Liver (tissue), 9 donors: Measurements from ENCODE around the gene LPP. TPM values are rescaled to one million over a fixed set of nuclear protein-coding genes. Genes with fewer than 3 reads are reported as not detected.
A peak's percentile ranks its signal among the peaks of the same experiment; 100 is the strongest.

ENCODE experiments used
- DNase-seq: peaks from one replicate; pipeline ENCODE4 v3.0.0-alpha.2; 2017; ENCODE audit warnings: low spot score
- H3K27ac ChIP-seq, 2 donors: one replicate each; pipeline ENCODE4 v1.7.0; 2013; ENCODE audit warnings: inconsistent platforms in 2 of 2, low read length in 2 of 2, control low read depth in 1 of 2, low read depth in 1 of 2, mild to moderate bottlenecking in 1 of 2
- H3K27me3 ChIP-seq, 4 donors: one replicate each; pipeline versions ENCODE4 v1.6.1 to v1.7.0; 2013; ENCODE audit warnings: low read length in 3 of 4, inconsistent platforms in 1 of 4, mild to moderate bottlenecking in 1 of 4, moderate library complexity in 1 of 4; ENCODE audit not compliant: control insufficient read depth in 4 of 4, insufficient read depth in 4 of 4
- H3K36me3 ChIP-seq, 4 donors: one replicate each; pipeline versions ENCODE4 v1.6.1 to v1.7.0; 2013; ENCODE audit warnings: low read length in 3 of 4, mild to moderate bottlenecking in 3 of 4, low read depth in 1 of 4, moderate library complexity in 1 of 4; ENCODE audit not compliant: control insufficient read depth in 4 of 4, insufficient read depth in 3 of 4
- H3K4me1 ChIP-seq, 4 donors: one replicate each; pipeline versions ENCODE4 v1.6.1 to v1.7.0; 2013; ENCODE audit warnings: low read length in 3 of 4, mild to moderate bottlenecking in 3 of 4, moderate library complexity in 1 of 4; ENCODE audit not compliant: control insufficient read depth in 4 of 4, insufficient read depth in 4 of 4
- H3K4me3 ChIP-seq, 3 donors: one replicate each; pipeline versions ENCODE4 v1.6.1 to v1.7.0; 2013; ENCODE audit warnings: low read length in 3 of 3, control low read depth in 1 of 3, low read depth in 1 of 3, mild to moderate bottlenecking in 1 of 3
- H3K9ac ChIP-seq, 2 donors: one replicate each; pipeline ENCODE4 v1.7.0; 2013; ENCODE audit warnings: low read length in 2 of 2, mild to moderate bottlenecking in 2 of 2, moderate library complexity in 2 of 2, control low read depth in 1 of 2, low read depth in 1 of 2
- H3K9me3 ChIP-seq, 4 donors: one replicate each; pipeline versions ENCODE4 v1.6.1 to v1.7.0; 2013; ENCODE audit warnings: low read length in 3 of 4; ENCODE audit not compliant: control insufficient read depth in 4 of 4
- FOXA1 ChIP-seq: IDR thresholded peaks from 2 replicates; pipeline ENCODE4 v1.6.1; 2016; ENCODE audit warnings: antibody characterized with exemption
- FOXA2 ChIP-seq: IDR thresholded peaks from 2 replicates; pipeline ENCODE4 v1.6.1; 2016; ENCODE audit warnings: antibody characterized with exemption
- GABPA ChIP-seq, 2 donors: IDR thresholded peaks in 1 of 2; conservative IDR thresholded peaks in 1 of 2; 2 replicates each; pipeline ENCODE4 v1.6.1; 2016; ENCODE audit warnings: antibody characterized with exemption in 2 of 2, mild to moderate bottlenecking in 1 of 2, moderate library complexity in 1 of 2
- HNF4A ChIP-seq, 2 donors: conservative IDR thresholded peaks; 2 replicates each; pipeline ENCODE4 v1.6.1; 2016; ENCODE audit warnings: antibody characterized with exemption in 2 of 2, mild to moderate bottlenecking in 2 of 2
- HNF4G ChIP-seq: IDR thresholded peaks from 2 replicates; pipeline ENCODE4 v1.6.1; 2016; ENCODE audit warnings: antibody characterized with exemption
- JUND ChIP-seq, 2 donors: IDR thresholded peaks; 2 replicates each; pipeline ENCODE4 v1.6.1; 2016; ENCODE audit warnings: antibody characterized with exemption in 2 of 2
- NR2F2 ChIP-seq: IDR thresholded peaks from 2 replicates; pipeline ENCODE4 v1.6.1; 2016; ENCODE audit warnings: antibody characterized with exemption
- RAD21 ChIP-seq, 2 donors: IDR thresholded peaks; 2 replicates each; pipeline ENCODE4 v1.6.1; 2016; ENCODE audit warnings: antibody characterized with exemption in 2 of 2, mild to moderate bottlenecking in 2 of 2
- RXRA ChIP-seq, 2 donors: IDR thresholded peaks; 2 replicates each; pipeline ENCODE4 v1.6.1; 2017 to 2018; ENCODE audit warnings: antibody characterized with exemption in 2 of 2, mild to moderate bottlenecking in 1 of 2
- SP1 ChIP-seq: IDR thresholded peaks from 2 replicates; pipeline ENCODE4 v1.6.1; 2018; ENCODE audit warnings: antibody characterized with exemption, mild to moderate bottlenecking
- TAF1 ChIP-seq: conservative IDR thresholded peaks from 2 replicates; pipeline ENCODE4 v1.6.1; 2016; ENCODE audit warnings: antibody characterized with exemption, mild to moderate bottlenecking
- WGBS: extraction: QIAGEN DNeasy Blood & Tissue Kit; methylation state at CpG from one replicate; pipeline ENCODE4 v1.1.7; 2013; 5-methylcytosine and 5-hydroxymethylcytosine counted together
- polyA plus RNA-seq, 2 donors: library from polyadenylated mRNA; stranded (reverse) in 1 of 2; unstranded in 1 of 2; fragments of 200-250 nt in 1 of 2; fragments of >200 nt in 1 of 2; fragmentation: Nextera tagmentation in 1 of 2; extraction: Ambion mirVana in 1 of 2; gene quantifications; one replicate each; pipeline versions ENCODE4 v1.2.1 to v1.2.3, GENCODE V29; 2013 to 2015
- total RNA-seq, 2 donors: library from RNA; depleted of rRNA; stranded (reverse); fragments of >200 nt; gene quantifications; one replicate each; pipeline ENCODE4 v1.2.3, GENCODE V29; 2014
- TF ChIP-seq, protein P1 (sequence below): IDR thresholded peaks from 2 replicates; pipeline ENCODE4 v1.6.1; 2016; ENCODE audit warnings: antibody characterized with exemption
- TF ChIP-seq, protein P2 (sequence below): fragments of 150-350 bp; IDR thresholded peaks from 2 replicates; pipeline ENCODE4 v1.5.1; 2017; ENCODE audit warnings: improper control_type of control experiment, low read depth, low read length; ENCODE audit not compliant: missing input control
- TF ChIP-seq, protein P3 (sequence below): IDR thresholded peaks from 2 replicates; pipeline ENCODE4 v1.6.1; 2016; ENCODE audit warnings: antibody characterized with exemption
- TF ChIP-seq, protein P4 (sequence below): IDR thresholded peaks from 2 replicates; pipeline ENCODE4 v1.6.1; 2016; ENCODE audit warnings: antibody characterized with exemption
- TF ChIP-seq, protein P5 (sequence below): IDR thresholded peaks from 2 replicates; pipeline ENCODE4 v1.6.1; 2016; ENCODE audit warnings: antibody characterized with exemption, mild to moderate bottlenecking
- donor health status: healthy.
- donor health status: healthy.
- donor health status: healthy.
- donor health status: healthy.
- donor health status: healthy.

LPP gene
- total and polyA plus RNA-seq, 4 donors, result 3.3 to 53.7 (median 28.2) TPM

- H3K27ac ChIP-seq, result peak overlapping the region; percentile 76 to 77
- H3K36me3 ChIP-seq, result no peaks in the 10 kb centered on the region
- peaks cover 13 to 63% (median 53%) of the 10 kb centered on the region in 4 donors for H3K4me1 ChIP-seq
- no peak overlapping the region for H3K4me3 ChIP-seq
- H3K9me3 ChIP-seq, result no peaks in the 10 kb centered on the region
- peak overlapping the region; percentile 4 to 65 for H3K9ac ChIP-seq
- H3K27me3 ChIP-seq, result no peaks in the 10 kb centered on the region
- TF ChIP-seq, protein P1, sequence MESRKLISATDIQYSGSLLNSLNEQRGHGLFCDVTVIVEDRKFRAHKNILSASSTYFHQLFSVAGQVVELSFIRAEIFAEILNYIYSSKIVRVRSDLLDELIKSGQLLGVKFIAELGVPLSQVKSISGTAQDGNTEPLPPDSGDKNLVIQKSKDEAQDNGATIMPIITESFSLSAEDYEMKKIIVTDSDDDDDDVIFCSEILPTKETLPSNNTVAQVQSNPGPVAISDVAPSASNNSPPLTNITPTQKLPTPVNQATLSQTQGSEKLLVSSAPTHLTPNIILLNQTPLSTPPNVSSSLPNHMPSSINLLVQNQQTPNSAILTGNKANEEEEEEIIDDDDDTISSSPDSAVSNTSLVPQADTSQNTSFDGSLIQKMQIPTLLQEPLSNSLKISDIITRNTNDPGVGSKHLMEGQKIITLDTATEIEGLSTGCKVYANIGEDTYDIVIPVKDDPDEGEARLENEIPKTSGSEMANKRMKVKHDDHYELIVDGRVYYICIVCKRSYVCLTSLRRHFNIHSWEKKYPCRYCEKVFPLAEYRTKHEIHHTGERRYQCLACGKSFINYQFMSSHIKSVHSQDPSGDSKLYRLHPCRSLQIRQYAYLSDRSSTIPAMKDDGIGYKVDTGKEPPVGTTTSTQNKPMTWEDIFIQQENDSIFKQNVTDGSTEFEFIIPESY, result no peak
- TF ChIP-seq HNF4A (conservative IDR thresholded peaks at IDR 0.05), result no peak
- TF ChIP-seq NR2F2, result no peak
- no peak for TF ChIP-seq TAF1
- TF ChIP-seq SP1, result no peak
- no peak for TF ChIP-seq RAD21 (IDR thresholded peaks at IDR 0.05)
- TF ChIP-seq FOXA1, result no peak
- TF ChIP-seq, protein P2, sequence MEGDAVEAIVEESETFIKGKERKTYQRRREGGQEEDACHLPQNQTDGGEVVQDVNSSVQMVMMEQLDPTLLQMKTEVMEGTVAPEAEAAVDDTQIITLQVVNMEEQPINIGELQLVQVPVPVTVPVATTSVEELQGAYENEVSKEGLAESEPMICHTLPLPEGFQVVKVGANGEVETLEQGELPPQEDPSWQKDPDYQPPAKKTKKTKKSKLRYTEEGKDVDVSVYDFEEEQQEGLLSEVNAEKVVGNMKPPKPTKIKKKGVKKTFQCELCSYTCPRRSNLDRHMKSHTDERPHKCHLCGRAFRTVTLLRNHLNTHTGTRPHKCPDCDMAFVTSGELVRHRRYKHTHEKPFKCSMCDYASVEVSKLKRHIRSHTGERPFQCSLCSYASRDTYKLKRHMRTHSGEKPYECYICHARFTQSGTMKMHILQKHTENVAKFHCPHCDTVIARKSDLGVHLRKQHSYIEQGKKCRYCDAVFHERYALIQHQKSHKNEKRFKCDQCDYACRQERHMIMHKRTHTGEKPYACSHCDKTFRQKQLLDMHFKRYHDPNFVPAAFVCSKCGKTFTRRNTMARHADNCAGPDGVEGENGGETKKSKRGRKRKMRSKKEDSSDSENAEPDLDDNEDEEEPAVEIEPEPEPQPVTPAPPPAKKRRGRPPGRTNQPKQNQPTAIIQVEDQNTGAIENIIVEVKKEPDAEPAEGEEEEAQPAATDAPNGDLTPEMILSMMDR, result no peak
- TF ChIP-seq, protein P3, sequence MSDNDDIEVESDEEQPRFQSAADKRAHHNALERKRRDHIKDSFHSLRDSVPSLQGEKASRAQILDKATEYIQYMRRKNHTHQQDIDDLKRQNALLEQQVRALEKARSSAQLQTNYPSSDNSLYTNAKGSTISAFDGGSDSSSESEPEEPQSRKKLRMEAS, result no peak
- TF ChIP-seq, protein P4, sequence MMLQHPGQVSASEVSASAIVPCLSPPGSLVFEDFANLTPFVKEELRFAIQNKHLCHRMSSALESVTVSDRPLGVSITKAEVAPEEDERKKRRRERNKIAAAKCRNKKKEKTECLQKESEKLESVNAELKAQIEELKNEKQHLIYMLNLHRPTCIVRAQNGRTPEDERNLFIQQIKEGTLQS, result no peak
- no peak for TF ChIP-seq HNF4G
- no peak for TF ChIP-seq GABPA (IDR thresholded peaks at IDR 0.05 in 1 of 2, conservative IDR thresholded peaks at IDR 0.05 in 1 of 2)
- no peak for TF ChIP-seq JUND (IDR thresholded peaks at IDR 0.05)
- TF ChIP-seq, protein P5, sequence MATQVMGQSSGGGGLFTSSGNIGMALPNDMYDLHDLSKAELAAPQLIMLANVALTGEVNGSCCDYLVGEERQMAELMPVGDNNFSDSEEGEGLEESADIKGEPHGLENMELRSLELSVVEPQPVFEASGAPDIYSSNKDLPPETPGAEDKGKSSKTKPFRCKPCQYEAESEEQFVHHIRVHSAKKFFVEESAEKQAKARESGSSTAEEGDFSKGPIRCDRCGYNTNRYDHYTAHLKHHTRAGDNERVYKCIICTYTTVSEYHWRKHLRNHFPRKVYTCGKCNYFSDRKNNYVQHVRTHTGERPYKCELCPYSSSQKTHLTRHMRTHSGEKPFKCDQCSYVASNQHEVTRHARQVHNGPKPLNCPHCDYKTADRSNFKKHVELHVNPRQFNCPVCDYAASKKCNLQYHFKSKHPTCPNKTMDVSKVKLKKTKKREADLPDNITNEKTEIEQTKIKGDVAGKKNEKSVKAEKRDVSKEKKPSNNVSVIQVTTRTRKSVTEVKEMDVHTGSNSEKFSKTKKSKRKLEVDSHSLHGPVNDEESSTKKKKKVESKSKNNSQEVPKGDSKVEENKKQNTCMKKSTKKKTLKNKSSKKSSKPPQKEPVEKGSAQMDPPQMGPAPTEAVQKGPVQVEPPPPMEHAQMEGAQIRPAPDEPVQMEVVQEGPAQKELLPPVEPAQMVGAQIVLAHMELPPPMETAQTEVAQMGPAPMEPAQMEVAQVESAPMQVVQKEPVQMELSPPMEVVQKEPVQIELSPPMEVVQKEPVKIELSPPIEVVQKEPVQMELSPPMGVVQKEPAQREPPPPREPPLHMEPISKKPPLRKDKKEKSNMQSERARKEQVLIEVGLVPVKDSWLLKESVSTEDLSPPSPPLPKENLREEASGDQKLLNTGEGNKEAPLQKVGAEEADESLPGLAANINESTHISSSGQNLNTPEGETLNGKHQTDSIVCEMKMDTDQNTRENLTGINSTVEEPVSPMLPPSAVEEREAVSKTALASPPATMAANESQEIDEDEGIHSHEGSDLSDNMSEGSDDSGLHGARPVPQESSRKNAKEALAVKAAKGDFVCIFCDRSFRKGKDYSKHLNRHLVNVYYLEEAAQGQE, result no peak
- WGBS, result 86% methylated on average over 6 of the region's 6 CpGs
- no peak for DNase-seq
Observed at GRCh38 chr3:188157407-188157806, 3.5 kb downstream of the LPP start.

DNA sequence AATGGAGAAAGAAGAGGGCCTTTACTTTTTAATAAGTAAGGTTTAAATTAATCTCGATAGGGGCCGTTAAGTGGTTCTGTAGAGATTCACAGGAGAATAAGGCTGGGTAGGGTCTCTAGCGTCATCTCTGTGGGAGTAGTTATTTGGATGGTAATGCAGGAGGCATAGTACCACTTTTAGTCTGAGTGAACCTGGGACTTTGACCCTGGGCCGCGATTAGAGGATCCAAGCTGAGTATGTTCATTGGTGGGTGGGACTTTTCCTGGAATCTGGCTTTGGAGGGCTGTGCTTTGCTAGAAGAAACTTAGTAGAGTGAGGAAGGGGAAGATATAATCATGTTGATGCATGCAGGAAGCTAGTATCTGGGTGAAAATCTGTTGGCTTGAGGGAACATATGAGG, 4.0 kb downstream of the LPP start:
- H3K4me3 ChIP-seq, result peak overlapping the region in 2 of 3 donors; percentile 29 to 33
- peak overlapping the region; percentile 76 to 77 for H3K27ac ChIP-seq
- H3K4me1 ChIP-seq, result peaks cover 15 to 67% (median 53%) of the 10 kb centered on the region in 4 donors
- no peaks in the 10 kb centered on the region for H3K27me3 ChIP-seq
- WGBS, result 31% methylated on average over 5 of the region's 5 CpGs
- H3K36me3 ChIP-seq, result no peaks in the 10 kb centered on the region
- DNase-seq, result no peak
- H3K9ac ChIP-seq, result peak overlapping the region in 1 of 2 donors; percentile 65
- H3K9me3 ChIP-seq, result no peaks in the 10 kb centered on the region
- TF ChIP-seq NR2F2, result no peak
- peak; percentile 64 for TF ChIP-seq SP1
- TF ChIP-seq, protein P3, result peak; percentile 28
- no peak for TF ChIP-seq FOXA1
- TF ChIP-seq, protein P5, result peak; percentile 46
- TF ChIP-seq JUND (IDR thresholded peaks at IDR 0.05), result peak; percentile 37 to 69
- peak; percentile 98 for TF ChIP-seq HNF4A (conservative IDR thresholded peaks at IDR 0.05)
- no peak for TF ChIP-seq GABPA (IDR thresholded peaks at IDR 0.05 in 1 of 2, conservative IDR thresholded peaks at IDR 0.05 in 1 of 2)
- TF ChIP-seq, protein P1, result no peak
- TF ChIP-seq, protein P4, result no peak
- TF ChIP-seq TAF1, result no peak
- peak; percentile 23 for TF ChIP-seq FOXA2
- TF ChIP-seq RXRA (IDR thresholded peaks at IDR 0.05), result peak; percentile 80
